Stimulated activated CD4-positive, alpha-beta T cell treated with anti-CD3 and anti-CD28 coated beads, TNF-alpha, amount 100 ng/mL, for 24 hours (primary cell): ENCODE measurements around the gene SNX20.

Source experiments
- DNase-seq, 3 experiments: peaks; one replicate each; pipeline ENCODE4 v3.0.0-alpha.2; 2020; ENCODE audit warnings: low read depth in 3 of 3

Gene SNX20

DNA sequence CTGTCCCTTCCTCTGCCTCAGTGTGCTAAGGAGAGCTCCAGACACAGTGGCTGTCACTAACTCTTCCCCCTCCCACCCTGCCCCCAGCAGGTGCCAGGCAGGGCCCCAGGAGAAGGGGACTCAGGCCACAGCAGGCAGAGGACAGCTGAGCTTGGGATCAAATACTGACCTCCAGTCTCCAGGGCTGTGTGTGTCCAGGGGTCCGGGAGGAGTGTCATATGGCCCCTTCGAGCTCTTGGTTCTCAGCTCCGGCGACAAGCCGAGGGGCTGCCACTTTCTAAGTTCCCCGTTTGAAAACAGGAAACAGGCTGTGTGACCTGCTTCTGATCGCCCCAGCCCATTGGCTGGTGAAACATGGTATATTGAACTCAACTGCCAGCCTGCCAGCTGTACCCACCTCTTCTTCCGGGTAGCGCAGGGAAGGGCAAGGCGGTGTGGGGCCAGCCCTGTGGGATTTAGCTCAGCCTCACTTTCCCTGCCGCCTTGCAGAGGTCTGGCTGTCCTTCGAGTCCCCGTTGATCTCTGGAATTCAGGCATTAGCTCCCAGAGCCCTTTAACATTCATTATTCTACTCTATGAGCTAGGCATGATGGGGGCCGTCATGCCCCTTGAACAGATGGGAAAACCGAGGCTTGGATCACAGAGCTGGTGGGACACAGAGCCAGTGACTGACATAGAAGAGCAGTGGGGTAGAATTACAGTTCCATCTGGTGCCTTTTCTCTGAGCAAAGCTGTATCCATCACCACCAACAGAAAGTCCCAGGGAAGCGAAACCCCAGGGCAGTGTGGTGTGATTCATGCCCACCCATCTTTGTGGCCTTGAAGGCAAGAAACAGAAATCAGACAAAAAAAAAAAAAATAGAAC lies at the start of gene SNX20:
TSS of gene SNX20 (minus strand) at position 292 of the 865 bp plus-strand sequence. CDS start 3,786 bp downstream, outside the sequence.
- peak in 2 of 3 experiments; percentile 33 to 47 for DNase-seq

- DNase-seq, result no peak
Measured at GRCh38 chr16:50724306-50724705, 43.2 kb upstream of the SNX20 start.

GRCh38 chr16:50722960-50723359 lies 41.8 kb upstream of the SNX20 start:
- DNase-seq, result no peak

DNA sequence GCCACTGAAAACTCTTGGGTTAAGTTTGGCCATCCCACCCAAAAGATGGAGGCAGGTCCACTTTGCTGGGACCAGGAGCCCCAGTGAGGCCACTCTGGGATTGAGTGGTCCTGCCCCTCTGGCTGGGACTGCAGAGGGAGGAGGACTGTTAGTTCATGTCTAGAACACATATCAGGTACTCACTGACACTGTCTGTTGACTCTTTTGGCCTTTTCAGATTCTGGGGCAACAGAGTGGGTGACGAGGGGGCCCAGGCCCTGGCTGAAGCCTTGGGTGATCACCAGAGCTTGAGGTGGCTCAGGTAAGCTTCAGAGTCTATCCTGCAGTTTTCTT lies 41.3 kb upstream of the SNX20 start:
- no peak for DNase-seq

- no peak for DNase-seq
Measured at GRCh38 chr16:50721549-50722404, 40.7 kb upstream of the SNX20 start.

DNA sequence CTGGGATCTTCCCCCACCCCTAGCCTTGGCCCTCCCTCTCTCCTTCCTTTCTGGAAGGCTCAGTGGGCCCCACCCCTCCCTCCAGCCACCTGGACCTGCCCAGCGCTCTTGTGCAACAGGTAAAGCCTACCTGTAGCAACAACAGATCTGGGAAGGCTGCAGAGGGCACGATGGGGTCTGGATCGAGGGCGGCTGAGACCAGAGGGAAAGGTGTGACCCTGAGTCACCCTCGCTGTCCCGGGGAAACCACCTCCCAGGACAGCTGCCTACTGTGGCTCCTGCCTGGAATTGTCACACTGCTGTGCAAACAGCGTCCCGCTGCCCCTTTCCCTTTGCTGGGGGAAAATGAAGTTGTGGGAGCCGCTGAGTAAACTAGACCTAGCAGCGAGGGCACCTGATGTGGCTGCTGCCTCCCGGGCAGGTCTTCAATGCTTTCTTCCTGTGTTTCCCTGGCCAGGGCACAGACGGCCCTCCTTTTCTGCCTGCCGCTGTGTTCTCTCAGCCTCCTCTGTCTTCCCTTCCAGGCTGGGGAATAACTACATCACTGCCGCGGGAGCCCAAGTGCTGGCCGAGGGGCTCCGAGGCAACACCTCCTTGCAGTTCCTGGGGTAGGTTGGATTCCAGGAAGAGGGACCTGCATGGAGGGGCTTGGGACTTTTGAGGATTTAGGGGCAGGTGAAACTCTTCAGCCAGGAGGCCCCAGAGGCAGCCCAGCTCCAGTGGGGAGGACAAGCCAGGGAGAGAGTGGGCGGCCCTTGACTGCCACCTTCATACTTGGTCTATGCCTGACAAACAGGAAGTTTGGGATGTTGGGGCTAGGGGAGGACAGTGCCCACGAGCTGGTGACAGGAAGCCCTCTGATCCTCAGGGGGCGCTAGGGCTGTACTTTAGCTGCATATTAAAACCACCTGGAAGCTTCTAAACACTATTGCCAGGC lies 38.6 kb upstream of the SNX20 start:
- no peak for DNase-seq

DNA sequence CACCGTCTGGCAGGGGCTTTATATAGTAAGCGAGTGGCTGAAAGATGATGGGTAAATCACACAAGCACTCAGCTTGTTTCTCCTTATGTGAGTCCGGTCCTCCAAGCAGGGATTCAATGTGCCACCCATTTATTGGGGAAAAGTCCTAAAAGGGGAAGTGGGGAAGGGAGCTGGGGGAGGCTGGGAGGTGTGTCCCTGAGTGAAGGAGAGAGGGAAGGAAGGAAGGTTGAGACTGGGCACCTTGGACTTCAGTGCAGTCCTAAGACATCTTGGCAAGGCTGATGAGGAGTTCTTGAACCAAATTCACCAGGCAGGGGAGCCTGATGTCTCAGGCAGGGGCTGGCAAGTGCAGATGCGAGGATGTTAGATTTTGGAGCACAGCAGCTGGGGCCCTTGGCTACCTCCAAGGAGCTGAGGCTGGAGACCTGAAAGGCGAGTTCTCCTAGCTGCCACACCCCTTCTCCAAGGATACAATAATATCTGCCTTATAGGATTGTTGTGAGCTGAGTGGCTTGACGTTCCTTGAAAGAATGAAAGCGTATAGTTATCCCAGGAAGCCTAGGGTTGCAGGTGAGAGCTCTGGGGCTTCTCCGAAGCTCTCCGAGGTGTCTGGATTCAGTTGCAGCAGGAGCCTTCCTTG lies 37.8 kb upstream of the SNX20 start:
- DNase-seq, result no peak

GRCh38 chr16:50718061-50718760 lies 37.1 kb upstream of the SNX20 start:
- DNase-seq, result no peak

DNA sequence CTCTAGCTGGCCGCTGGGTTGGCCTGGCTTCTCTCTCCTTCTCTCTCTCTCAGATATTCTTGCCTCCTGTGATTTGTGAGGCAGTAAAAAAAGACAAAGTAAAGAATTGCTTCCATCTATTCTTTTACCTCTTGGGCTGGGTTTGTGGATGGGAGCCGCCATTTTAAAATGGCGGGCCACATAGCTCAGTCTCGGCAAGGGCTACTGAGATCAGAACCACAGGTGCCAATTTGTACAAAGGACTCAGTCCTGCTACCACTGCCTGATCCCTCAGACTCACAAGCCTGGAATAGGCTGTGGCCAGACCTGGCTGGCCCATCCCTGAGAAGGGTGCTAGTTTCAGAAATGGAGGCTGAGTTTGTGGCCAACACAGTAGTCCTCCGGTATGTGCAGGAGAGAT lies 36.4 kb upstream of the SNX20 start:
- DNase-seq, result no peak

DNA sequence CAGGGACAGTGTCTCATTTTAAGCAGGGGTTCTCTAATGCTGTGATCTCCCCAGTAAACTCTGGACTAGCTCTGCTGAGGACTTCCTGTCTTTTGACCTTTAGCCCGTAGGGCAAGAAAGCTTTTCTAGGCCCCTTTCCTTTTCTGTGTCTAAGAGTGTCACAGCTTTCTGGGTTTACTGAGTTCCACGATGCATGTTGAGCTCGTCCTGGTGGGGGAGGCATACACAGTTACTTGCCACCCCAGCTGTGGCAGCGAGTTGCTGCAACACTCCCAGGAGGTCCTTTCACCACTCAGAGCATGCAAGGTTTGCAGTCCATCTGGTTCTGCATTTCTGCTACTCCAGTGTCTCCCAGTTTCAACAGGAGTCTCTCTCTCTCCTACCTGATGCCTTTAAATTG lies 36.0 kb upstream of the SNX20 start:
- DNase-seq, result no peak

DNA sequence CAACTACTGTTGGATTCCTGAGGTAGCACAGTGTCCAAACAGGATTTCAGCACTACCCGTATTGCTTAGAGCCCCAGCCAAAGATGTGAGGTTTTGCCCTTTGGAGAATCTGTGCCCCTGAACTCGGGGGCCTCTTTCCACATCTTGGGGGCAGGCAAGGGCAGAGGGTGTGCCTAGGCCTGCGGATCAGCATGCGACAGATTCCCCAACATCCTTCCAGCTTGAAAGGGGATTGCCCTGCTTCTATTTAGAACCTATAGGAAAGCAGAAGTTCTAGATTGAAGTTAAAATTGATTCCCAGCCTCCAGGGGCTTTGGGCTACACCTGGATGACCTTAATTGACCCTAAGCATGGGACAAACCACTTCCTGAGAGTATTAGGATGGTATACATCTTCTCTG lies 31.8 kb upstream of the SNX20 start:
- DNase-seq, result no peak

- no peak for DNase-seq
Measured at GRCh38 chr16:50712560-50712898, 31.4 kb upstream of the SNX20 start.

DNA sequence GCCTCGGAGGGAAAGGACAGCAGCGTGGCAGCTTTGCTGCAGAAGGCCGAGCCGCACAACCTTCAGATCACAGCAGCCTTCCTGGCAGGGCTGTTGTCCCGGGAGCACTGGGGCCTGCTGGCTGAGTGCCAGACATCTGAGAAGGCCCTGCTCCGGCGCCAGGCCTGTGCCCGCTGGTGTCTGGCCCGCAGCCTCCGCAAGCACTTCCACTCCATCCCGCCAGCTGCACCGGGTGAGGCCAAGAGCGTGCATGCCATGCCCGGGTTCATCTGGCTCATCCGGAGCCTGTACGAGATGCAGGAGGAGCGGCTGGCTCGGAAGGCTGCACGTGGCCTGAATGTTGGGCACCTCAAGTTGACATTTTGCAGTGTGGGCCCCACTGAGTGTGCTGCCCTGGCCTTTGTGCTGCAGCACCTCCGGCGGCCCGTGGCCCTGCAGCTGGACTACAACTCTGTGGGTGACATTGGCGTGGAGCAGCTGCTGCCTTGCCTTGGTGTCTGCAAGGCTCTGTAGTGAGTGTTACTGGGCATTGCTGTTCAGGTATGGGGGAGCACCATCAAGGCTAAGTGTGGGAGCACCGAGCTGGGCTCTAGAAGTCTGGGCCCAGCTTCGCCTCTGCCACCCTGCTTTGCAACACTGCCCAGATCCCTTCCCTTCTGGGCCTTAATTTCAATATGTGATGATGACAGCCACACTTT lies 30.9 kb upstream of the SNX20 start:
- no peak for DNase-seq

DNA sequence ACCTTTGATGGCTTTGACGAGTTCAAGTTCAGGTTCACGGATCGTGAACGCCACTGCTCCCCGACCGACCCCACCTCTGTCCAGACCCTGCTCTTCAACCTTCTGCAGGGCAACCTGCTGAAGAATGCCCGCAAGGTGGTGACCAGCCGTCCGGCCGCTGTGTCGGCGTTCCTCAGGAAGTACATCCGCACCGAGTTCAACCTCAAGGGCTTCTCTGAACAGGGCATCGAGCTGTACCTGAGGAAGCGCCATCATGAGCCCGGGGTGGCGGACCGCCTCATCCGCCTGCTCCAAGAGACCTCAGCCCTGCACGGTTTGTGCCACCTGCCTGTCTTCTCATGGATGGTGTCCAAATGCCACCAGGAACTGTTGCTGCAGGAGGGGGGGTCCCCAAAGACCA lies 29.9 kb upstream of the SNX20 start:
- no peak for DNase-seq

GRCh38 chr16:50709980-50710379 lies 28.9 kb upstream of the SNX20 start:
- DNase-seq, result no peak

- no peak for DNase-seq
Measured at GRCh38 chr16:50709061-50709684, 28.1 kb upstream of the SNX20 start.

DNA sequence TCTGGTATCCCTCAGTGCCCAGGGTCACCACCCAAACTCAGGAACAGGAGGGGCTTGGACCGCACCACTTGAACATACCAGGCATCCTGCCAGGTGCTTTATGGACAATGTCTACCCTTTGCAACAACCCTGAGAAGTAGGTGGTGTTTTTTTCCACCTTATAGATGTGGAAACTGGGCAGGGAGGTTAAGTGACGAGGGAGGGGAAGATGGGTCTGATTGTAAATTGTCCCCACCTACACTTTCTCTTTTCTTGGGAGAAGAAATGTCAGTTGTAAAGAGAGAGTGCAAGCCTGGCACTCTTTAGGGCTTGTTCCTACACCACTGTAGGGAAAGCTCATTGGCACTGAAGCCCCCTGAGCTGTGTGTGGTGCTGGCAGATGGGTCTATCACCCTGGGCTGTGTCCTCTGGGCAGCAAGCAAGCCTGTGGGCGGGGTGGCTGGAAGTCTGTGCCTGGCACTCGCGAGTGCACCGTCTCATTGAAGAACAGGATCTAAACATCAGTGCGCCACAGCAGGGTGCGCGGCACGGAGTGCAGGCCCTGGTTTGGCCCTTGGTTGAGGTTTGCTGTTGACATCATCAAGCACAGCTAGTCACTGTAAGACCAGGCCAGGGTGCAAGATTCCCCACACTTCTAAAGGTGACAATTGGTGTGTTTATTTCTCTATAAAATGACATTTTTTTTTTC lies 27.4 kb upstream of the SNX20 start:
- peak in 1 of 3 experiments; percentile 46 for DNase-seq

GRCh38 chr16:50706250-50706649 lies 25.1 kb upstream of the SNX20 start:
- no peak for DNase-seq

GRCh38 chr16:50705436-50706110 lies 24.5 kb upstream of the SNX20 start:
- no peak for DNase-seq
